Measurements from ENCODE around the gene TRAF3IP3. TPM values are rescaled to one million over a fixed set of nuclear protein-coding genes. Genes with fewer than 3 reads are reported as not detected.

The TRAF3IP3 gene
- total RNA-seq, 1 experiment from 2014 or later = not detected

GRCh38 chr1:209758400-209758799 lies 2.5 kb downstream of the TRAF3IP3 start:
- Histone ChIP-seq H3K23ac (ENCODE audit: insufficient read length, low read depth, low read length) (no peak overlapping the region), H2AK5ac (ENCODE audit: insufficient read length, low read length) (no peak overlapping the region), H2BK15ac (ENCODE audit: low read depth, low read length) (no peak overlapping the region), H3K79me1 (ENCODE audit: insufficient read depth, low read depth, low read length, poor library complexity, severe bottlenecking) (no peaks in the 10 kb centered on the region), H3K14ac (ENCODE audit: insufficient read depth, low read length) (no peak overlapping the region), H2AFZ (ENCODE audit: low read length) (no peak overlapping the region), H4K8ac (replicated peaks; ENCODE audit: insufficient read length, low read depth, low read length) (no peak overlapping the region), H3K4ac (ENCODE audit: low read depth, low read length) (no peak overlapping the region), H4K91ac (ENCODE audit: insufficient read length, low read depth, low read length) (no peak overlapping the region), H2BK20ac (ENCODE audit: low read depth, low read length, poor library complexity, severe bottlenecking) (no peak overlapping the region), H3K23me2 (ENCODE audit: insufficient read length, low read depth, low read length, poor library complexity, severe bottlenecking) (no peaks in the 10 kb centered on the region), H4K20me1 (ENCODE audit: control insufficient read depth, insufficient read depth, insufficient read length) (no peaks in the 10 kb centered on the region), H2BK120ac (ENCODE audit: low read depth, low read length, poor library complexity, severe bottlenecking) (no peak overlapping the region), H3T11ph (ENCODE audit: low read length) (no peak overlapping the region), H4K5ac (ENCODE audit: insufficient read length, low read depth, low read length) (no peak overlapping the region), H2BK5ac (ENCODE audit: insufficient read length, low read length) (no peak overlapping the region), H3K79me2 (ENCODE audit: insufficient read depth, low read length) (no peaks in the 10 kb centered on the region), H2BK12ac (ENCODE audit: insufficient read length, low read depth, low read length) (no peak overlapping the region), H3K4me1 (ENCODE audit: insufficient read depth, low read length) (no peaks in the 10 kb centered on the region), H3K18ac (ENCODE audit: insufficient read length, low read depth, low read length) (no peak overlapping the region), H3K27me3 (ENCODE audit: insufficient read depth, low read length) (no peaks in the 10 kb centered on the region), H3K4me2 (ENCODE audit: insufficient read depth, insufficient read length, low read length) (no peak overlapping the region), H3K27ac (ENCODE audit: insufficient read length, low read depth, low read length) (no peak overlapping the region), H3K56ac (ENCODE audit: insufficient read length, low read depth, low read length) (no peak overlapping the region), H3K9ac (ENCODE audit: extremely low read depth, insufficient read length, low read length) (no peak overlapping the region), H3K9me3 (ENCODE audit: control insufficient read depth, low read depth, low read length) (no peaks in the 10 kb centered on the region)
- Mint-ChIP-seq H3K27me3 (ENCODE audit: low read depth) (peaks cover 36% of the 10 kb centered on the region), H3K4me3 (no peak overlapping the region), H3K27ac (no peak overlapping the region), H3K9me3 (no peaks in the 10 kb centered on the region), H3K36me3 (ENCODE audit: insufficient read depth in 1 of 3, low read depth in 3 of 3) (no peaks in the 10 kb centered on the region), H3K4me1 (no peaks in the 10 kb centered on the region)
- DNase-seq = no peak
- no peak for TF ChIP-seq CTCF (conservative IDR thresholded peaks at IDR 0.05)
- no CpG with 5 or more reads among the region's 3 CpGs for WGBS (ENCODE audit: extremely low coverage, insufficient read length, low lambda C conversion rate)
